Stimulated activated CD4-positive, alpha-beta T cell treated with anti-CD3 and anti-CD28 coated beads, Interleukin-4, amount 100 ng/mL, for 4 hours (primary cell): ENCODE data around the gene ZHX3.
"Not testable (repeated sequence)": the region's sequence is repeated elsewhere in the genome, so short reads cannot be mapped to it uniquely, and the experiment has no call there.

Experiments used
- DNase-seq, 2 experiments: peaks; one replicate each; pipeline ENCODE4 v3.0.0-alpha.2; 2020

Gene ZHX3

DNA sequence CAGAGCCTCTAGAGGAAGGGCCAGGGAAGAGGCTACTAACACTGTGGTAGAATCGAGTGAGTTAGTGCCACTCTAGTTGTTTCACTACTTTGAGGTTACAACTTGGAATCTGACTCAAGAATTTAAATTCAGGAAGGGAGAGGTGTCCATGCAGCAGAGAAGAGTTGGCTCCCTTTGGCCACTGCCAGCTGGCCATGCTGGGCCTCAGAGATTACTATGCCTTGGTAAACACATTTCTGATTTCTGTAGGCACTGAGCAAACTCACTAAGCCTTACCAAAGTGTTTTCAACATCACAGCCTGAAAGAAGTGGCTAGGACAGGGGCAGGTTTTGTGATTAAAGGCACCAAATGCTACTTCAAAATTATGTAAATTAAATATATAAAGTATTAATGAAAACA lies 61.9 kb downstream of the ZHX3 start:
- no peak for DNase-seq

GRCh38 chr20:41249411-41250281 lies 67.9 kb downstream of the ZHX3 start:
- no peak for DNase-seq

DNA sequence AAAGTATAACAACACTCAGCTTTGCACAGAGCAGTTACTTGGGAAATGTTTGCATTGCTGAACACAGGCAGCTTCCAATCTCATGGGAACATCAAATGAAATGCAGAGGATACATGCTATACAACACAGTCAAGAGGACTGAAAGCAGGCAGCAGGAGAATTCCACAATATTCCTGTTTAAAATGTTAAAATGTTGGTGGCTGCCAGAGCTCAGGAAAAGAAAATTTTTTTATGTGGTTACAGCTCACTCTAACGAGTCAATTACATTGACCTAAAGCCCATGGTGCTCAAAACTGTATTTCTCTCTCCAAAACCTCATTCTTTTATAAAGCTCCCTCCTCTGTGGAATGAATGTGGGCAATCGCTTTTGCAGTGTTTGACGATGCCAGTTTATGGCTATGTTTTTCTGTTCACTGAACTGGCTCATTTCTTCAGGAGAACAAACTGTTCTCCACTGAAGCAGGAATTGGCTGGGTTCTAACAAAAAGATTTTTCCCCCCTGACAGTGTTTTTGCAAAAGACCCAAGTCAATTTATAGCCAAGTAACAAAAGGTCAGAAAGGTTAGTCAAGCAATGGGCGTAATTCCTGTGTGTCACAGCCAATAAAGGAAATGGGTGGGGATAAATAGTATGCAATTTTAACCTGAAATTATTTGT lies 69.0 kb downstream of the ZHX3 start:
- no peak for DNase-seq

DNA sequence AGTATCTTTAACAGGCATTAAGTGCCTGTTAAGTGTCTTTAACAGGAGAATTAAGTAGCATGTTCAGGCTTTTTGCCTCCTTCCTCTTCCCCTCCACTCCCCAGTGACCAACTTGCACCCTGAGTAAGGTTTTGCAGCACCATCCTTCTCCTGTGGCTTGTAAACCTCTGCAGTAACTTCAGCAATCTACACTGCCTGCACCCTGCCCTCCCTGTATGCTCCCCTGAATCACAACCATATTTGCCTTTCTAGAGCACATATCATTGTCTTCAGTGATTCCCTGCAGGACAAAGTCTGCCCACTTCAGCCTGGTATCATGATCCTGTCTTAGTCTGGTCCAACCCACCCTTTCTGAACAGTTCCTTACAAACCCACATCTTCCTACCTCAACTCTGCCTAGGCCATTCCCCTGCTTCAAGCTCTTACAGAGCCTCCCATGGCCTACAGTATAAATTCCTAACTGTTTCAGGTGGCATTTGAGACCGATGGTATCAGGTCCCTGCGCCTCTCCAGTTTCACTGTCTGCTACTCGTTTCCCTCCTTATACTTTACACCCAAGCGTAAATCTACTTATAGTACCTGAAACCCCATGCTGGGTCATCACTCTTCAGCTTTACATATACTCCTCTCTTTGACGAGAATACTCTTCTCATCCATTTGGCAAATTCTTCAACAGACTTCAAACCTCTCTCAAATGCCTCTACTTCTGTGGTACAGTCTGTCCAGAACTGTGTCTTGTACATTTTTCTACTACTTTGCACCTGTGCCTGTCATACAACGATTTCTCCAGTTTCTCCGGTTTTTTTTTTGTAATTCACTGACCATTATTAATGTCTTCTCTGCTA lies 69.8 kb downstream of the ZHX3 start:
- DNase-seq, result no peak

GRCh38 chr20:41245086-41245707 lies 72.3 kb downstream of the ZHX3 start:
- DNase-seq, result no peak

GRCh38 chr20:41242807-41243206 lies 74.7 kb downstream of the ZHX3 start:
- DNase-seq, result no peak

GRCh38 chr20:41242352-41242751 lies 75.2 kb downstream of the ZHX3 start:
- DNase-seq, result no peak

GRCh38 chr20:41237233-41237632 lies 80.3 kb downstream of the ZHX3 start:
- not testable (repeated sequence) for DNase-seq

DNA sequence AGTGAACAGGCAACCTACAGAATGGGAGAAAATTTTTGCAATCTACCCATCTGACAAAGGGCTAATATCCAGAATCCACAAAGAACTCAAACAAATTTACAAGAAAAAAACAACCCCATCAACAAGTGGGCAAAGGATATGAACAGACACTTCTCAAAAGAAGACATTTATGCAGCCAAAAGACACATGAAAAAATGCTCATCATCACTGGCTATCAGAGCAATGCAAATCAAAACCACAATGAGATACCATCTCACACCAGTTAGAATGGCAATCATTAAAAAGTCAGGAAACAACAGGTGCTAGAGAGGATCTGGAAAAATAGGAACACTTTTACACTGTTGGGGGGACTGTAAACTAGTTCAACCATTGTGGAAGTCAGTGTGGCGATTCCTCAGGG lies 80.7 kb downstream of the ZHX3 start:
- DNase-seq, result not testable (repeated sequence)

- no peak for DNase-seq
These were observed 83.0 kb downstream of the ZHX3 start for GRCh38 chr20:41234546-41234945.

GRCh38 chr20:41234041-41234440 lies 83.5 kb downstream of the ZHX3 start:
- no peak for DNase-seq

DNA sequence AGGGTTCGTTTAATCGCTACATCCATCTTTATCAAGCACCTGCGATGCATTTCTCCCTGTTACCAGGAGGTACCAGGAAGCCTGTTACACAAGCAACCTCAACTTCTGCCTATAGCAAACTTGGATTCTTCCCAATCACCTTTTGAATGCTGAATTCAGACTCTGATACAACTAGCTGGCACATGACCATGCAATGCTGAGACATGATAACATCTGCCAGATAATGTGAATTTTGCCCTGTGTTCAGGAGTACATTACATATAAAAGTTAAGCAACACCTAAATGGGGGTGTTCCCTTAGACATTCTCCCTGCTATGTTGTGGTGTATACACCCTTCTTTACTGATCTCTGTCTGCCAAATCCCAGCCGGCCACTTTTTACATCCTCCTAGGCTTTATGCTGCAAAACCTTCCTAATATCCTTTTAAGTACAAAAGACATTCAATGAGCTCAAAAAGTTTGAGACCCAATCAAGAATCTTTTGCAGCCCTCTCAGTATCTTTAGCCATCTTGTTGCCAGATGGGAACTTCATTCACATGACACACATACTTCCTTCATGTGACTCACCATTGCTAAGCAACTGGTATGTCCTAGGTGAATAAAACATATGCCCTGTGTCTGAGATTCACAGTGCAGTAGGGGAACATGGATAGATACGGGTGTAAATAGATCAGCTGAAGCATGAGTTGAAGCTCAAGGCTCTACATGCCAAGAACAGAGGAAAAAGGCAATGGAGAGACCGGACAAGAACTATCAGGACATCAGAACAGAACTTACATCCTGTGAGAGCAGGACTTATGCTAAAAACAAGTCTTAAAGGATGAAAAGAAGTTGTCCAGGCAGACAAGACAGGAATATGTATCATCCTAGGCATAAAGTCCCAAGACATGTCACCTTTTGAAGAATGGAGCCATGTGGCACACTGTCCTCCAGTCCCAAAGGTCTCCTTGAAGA lies 84.3 kb downstream of the ZHX3 start:
- no peak for DNase-seq

DNA sequence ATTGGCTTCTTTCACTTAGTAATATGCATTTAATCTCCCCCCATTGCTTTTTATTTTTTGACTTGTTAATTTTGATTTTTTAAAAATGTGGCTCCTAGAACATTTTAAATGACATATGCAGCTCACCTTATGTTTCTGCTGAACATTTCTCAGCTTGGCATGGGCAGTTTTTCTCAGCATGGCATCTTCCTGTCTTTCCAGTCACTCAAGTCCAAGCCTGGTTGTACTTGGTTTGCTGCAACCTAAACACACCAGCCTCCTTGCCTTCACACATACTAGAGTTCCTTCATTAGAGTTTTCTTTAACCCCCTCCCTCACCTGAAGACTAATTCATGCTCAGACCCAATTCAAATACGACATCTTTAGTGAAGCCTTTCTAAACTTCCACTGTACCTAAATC lies 86.4 kb downstream of the ZHX3 start:
- DNase-seq, result no peak

GRCh38 chr20:41230136-41230535 lies 87.4 kb downstream of the ZHX3 start:
- DNase-seq, result no peak

GRCh38 chr20:41229259-41229658 lies 88.3 kb downstream of the ZHX3 start:
- no peak for DNase-seq

- no peak for DNase-seq
These were observed 88.7 kb downstream of the ZHX3 start for GRCh38 chr20:41228858-41229257.

DNA sequence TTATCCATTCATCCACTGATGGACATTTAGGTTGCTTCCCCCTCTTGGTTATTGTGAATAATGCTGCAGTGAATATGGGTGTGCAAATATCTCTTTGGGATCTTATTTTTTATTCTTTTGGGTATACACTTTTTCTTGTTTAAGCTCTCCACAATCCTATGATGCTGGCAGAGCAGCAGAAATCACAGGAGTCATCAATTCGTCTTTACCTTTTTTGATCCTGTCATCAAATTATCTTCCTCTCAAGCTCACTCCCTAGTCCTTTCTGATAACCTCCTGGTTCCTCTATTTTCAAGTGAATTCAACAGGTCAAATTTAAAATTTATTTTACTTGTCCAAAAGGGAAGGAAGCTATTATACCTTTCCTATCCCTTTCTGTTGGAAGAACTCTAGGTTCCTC lies 91.1 kb downstream of the ZHX3 start:
- DNase-seq, result no peak

DNA sequence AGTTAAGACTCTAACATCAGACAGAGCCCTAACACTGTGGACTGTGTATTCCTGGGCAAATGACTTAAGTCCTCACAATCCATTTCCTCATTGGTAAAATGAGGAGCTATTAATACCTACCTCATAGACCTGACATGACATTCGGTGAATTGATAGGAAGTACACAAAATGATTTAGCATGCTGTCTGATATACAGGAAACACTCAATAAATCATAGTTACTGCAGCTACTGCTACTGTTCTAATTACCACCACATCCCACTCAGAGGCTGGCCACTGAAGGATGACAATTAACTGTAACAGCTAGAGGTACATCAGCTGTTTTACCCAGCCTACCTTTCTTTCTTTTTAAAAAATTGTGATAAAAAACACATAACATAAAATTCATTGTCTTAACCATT lies 92.4 kb downstream of the ZHX3 start:
- DNase-seq, result no peak

GRCh38 chr20:41224281-41224680 lies 93.2 kb downstream of the ZHX3 start:
- DNase-seq, result no peak

DNA sequence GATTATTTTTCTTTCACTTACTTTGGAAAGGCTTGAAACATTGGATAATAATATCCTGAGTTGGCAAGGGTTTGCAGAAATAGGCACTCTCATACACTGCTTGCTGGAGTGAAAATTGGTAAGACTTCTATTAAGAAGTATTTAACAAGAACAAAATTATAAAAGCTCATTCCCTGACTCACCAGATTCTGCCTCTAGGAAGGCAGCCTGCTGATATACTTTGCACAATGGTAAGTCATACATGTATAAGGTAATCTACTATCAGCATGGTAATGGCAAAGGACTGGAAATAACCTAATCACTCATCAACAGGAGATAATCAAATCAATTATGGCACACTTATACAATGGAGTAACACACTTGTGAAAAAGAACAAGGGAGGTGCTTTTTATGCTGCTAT lies 94.4 kb downstream of the ZHX3 start:
- no peak for DNase-seq

DNA sequence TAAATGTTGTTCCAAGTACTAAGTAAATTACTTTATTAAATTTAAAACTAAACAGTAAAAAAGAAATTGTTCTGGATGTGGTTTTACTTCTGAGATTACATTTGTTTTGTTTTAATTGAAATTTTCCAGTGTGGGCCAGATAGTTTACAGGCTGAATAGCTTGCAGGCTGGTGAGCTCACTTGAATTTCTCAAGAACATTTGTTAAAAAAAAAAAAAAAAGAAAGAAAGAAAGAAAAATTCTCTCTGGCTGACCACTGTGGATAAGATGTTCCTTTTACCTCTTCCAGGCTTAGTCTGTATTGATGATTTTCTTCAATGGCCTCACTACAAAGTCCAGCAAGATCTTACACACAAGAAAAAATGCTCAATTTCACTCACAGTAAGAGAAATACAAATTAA lies 94.8 kb downstream of the ZHX3 start:
- DNase-seq, result no peak

GRCh38 chr20:41222296-41222695 lies 95.2 kb downstream of the ZHX3 start:
- no peak for DNase-seq
